HFF-Myc (cell line): Measurements from ENCODE around the gene ATRNL1.

ENCODE experiments used
- DNase-seq: peaks from one replicate; pipeline ENCODE4 v3.0.0-alpha.2; 2011; ENCODE audit warnings: low read depth; ENCODE audit errors: extremely low read depth
- H3K4me3 ChIP-seq: replicated peaks from 2 replicates; pipeline ENCODE4 v1.5.1; 2011; ENCODE audit warnings: low read depth, mild to moderate bottlenecking, control low read depth, low read length
- CTCF ChIP-seq: IDR thresholded peaks from 2 replicates; pipeline ENCODE4 v1.5.1; 2012; ENCODE audit warnings: mild to moderate bottlenecking, low read depth, low read length, control low read depth; ENCODE audit errors: missing control alignments

The ATRNL1 gene

DNA sequence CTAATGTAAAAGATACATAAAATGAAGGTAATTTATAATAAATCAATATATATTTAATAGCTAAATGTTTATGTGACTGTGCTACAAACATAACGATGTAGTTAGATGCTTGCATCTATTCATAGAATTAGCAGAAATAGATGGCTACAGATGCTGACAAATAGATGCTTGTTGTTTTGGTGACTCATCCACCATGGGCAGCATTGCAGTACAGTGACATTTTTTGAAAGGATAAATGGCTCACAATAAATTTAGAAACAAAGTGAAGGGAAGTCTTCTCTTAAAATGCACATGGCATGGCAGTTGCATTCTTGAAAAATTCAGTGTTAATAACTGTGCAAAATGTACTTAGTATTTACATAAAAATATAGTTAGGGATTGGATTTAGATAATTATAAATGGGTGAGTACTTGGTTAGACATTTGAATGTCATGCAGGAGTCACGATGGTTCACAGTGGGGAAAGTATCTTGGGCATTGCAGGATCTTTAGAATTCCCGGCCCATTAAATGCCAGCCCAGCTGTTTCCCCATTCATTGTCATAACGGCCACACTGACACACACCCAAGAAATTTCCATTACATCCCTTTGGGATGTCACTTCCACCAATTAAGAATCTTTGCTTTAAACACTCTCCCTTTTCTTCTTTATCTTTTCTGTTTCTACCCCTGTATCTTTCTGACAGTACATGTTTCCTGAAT, 564.1 kb downstream of the ATRNL1 start:
- TF ChIP-seq CTCF, result no peak
- no peak for DNase-seq
- no peak overlapping the region for H3K4me3 ChIP-seq

DNA sequence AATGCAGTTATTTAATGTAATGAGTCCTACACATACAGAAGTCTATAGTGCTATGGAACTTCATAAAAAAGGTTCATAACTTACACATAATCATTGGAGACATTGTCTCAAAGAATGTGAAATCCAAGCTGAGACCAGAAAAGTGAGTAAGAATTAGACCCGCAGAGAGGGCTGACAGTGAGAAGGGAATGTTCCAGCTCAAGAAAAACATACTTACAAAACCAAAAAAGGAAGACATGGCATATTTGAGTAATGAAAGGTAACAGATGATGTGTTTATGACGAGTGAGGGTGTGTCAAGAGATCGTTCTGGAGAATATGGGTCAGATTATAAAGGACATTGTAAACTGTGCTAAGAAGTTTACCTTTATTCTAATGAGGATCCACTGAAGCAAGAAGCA, 566.5 kb downstream of the ATRNL1 start:
- no peak for DNase-seq
- H3K4me3 ChIP-seq, result no peak overlapping the region
- no peak for TF ChIP-seq CTCF

DNA sequence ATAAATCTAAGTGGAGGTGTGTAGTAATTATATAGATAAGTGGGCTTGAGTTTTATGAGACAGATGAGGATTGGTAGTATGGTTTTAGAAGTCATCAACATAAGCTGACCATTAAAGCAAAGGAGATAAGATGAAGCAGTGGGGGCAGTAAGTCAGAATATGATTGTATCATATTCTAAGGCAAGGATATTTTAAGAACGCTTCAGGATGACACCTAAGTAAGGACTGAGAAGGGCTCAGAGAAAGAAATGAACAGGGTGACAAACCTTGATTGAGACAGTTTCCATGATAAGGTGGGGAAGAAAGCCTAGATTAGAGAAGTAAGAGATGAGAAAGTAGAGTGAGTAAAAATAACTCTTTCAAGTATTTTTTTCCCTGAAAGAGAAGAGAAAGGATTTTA, 567.2 kb downstream of the ATRNL1 start:
- no peak overlapping the region for H3K4me3 ChIP-seq
- no peak for TF ChIP-seq CTCF
- DNase-seq, result no peak

GRCh38 chr10:115662422-115662821, 569.3 kb downstream of the ATRNL1 start:
- no peak for TF ChIP-seq CTCF
- DNase-seq, result no peak
- no peak overlapping the region for H3K4me3 ChIP-seq

DNA sequence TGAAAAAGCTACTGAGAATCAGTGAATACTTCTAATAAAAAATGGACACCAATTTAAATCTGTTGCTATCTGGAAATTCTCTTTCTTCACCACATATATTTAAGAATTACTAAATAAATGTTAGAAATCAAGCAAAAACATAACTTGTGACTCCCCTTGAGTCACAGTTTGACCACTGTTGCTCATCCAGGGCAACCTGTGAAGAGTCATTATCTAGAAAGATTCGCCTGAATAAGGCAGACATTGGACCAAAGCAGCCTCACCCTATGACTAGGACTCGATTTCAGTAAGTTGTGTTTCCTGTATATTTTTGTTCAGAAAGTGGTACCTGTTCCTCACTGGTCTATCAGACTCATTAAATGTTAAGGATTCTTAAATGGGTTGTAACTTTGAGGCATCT, 572.4 kb downstream of the ATRNL1 start:
- no peak for DNase-seq
- TF ChIP-seq CTCF, result no peak
- no peak overlapping the region for H3K4me3 ChIP-seq

DNA sequence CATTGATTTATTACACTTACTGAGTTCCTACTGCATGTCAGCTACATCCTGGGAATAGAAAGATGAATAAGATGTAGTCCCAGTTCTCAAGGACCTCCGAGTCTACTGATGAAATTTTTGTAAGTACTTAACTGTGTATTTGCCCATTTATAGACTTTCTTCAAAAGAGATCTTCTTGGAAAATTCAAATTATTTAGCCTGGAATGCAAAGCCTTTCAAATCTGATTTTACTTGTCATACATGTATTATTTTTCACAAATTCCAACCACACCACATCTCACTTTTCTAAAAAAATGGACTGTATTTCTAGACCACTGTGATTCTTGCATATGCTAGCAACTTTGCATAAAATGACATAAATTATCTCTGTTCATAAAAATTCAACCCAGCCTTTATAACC, 581.3 kb downstream of the ATRNL1 start:
- no peak for DNase-seq
- no peak overlapping the region for H3K4me3 ChIP-seq
- TF ChIP-seq CTCF, result no peak

GRCh38 chr10:115696747-115697146, 603.6 kb downstream of the ATRNL1 start:
- H3K4me3 ChIP-seq, result no peak overlapping the region
- no peak for DNase-seq
- no peak for TF ChIP-seq CTCF
